ENCODE results near the gene STUB1.

The STUB1 gene

DNA sequence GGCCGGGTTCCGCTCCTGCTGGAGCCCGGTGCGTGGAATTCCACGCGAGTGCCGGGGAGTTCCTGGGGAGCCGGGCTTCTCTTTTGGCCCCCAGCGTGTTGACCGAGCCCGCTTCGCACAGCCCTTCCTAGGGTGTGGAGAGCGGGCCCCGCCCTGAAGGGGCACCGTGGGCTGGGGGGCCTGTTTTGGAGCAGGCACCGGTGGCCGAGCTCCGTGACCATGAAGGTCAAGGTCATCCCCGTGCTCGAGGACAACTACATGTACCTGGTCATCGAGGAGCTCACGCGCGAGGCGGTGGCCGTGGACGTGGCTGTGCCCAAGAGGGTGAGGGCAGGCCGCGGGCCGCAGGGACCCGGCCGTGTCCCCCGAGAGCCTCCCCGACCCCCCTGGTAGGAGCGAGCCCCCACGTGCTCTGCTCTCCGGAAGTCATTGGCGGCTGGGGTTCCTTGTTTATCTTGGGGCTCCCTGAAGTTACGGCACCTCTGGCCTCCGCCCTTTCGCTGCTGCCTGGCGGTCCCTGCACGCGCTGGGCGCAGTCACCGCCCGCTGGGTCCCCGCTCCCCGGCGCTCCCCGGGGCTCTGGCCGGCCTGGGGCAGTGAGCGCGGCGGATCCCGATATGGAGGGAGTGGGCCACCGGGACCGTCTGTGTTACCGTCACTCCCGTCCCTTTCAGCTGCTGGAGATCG is 47.2 kb downstream of the STUB1 start:
- no peaks in the 10 kb centered on the region for H3K9me3 Mint-ChIP-seq
- H3K4me3 Mint-ChIP-seq, result peak overlapping the region; percentile 44
- no peaks in the 10 kb centered on the region for H3K36me3 Mint-ChIP-seq
- no peak overlapping the region for H3K27ac Mint-ChIP-seq
- DNase-seq, result peak; percentile 56
- peaks cover 36% of the 10 kb centered on the region for H3K27me3 Mint-ChIP-seq
- peaks cover 7% of the 10 kb centered on the region for H3K4me1 Mint-ChIP-seq
- CTCF ChIA-PET, result interaction anchor here (3.2 kb wide), 1 partner anchor 15 kb away, joined by 10 read pairs; no protein-coding TSS in a partner anchor

DNA sequence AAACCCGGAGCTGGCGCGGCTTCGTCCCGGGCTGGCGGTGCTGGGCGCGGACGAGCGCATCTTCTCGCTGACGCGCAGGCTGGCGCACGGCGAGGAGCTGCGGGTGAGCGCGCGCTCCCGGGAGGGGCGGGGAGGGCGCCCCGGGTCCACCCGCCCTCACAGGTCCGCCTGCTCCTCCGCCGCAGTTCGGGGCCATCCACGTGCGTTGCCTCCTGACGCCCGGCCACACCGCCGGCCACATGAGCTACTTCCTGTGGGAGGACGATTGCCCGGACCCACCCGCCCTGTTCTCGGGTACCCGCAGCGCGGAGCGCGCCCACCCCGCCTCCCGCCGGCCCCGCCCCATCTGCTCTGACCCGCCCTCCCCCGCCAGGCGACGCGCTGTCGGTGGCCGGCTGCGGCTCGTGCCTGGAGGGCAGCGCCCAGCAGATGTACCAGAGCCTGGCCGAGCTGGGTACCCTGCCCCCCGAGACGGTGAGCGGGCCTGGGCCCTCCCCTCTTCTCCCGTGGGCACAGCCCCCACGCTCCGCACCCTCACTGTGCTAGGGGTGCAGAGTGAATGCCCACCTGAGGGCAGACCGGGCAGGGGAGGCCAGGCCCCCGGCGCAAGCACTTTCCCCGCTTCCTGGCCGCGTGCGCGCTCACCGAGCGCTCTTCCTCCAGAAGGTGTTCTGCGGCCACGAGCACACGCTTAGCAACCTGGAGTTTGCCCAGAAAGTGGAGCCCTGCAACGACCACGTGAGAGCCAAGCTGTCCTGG is 48.1 kb downstream of the STUB1 start:
- CTCF ChIA-PET, result no interaction called here
- H3K27me3 Mint-ChIP-seq, result peaks cover 30% of the 10 kb centered on the region
- H3K27ac Mint-ChIP-seq, result no peak overlapping the region
- H3K4me1 Mint-ChIP-seq, result peaks cover 3% of the 10 kb centered on the region
- peak overlapping the region; percentile 31 for H3K4me3 Mint-ChIP-seq
- H3K9me3 Mint-ChIP-seq, result no peaks in the 10 kb centered on the region
- DNase-seq, result peak; percentile 71
- H3K36me3 Mint-ChIP-seq, result peaks cover 4% of the 10 kb centered on the region

DNA sequence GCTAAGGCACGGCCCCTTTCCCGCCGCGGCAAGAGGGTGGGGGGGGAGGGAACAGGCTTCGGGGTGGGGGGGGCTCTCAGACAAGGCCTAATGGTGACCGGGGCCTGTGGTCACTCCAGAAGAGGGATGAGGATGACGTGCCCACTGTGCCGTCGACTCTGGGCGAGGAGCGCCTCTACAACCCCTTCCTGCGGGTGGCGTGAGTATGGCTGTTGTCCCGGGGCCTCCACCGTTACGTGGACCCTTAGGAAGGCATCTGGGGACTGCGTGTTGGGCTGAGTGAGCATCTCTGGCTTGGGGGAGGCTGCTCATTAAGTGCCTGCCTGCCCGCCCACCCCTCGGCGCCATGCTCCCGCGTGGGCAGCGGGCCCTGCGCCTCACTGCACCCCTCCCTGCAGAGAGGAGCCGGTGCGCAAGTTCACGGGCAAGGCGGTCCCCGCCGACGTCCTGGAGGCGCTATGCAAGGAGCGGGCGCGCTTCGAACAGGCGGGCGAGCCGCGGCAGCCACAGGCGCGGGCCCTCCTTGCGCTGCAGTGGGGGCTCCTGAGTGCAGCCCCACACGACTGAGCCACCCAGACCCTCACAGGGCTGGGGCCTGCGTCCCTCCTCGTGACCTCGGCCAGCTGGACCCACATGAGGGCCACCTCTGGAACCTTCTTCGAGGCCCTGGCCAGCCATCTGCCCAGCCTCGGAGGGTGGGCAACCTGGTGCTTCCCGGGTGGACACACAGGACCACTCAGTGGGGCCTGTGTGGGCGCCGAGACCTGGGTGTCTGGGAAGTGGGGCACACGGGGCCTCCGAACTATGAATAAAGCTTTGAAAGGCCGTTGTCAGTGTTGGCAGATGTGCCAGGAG is 48.9 kb downstream of the STUB1 start:
- peaks cover 3% of the 10 kb centered on the region for H3K4me1 Mint-ChIP-seq
- H3K36me3 Mint-ChIP-seq, result peaks cover 4% of the 10 kb centered on the region
- DNase-seq, result no peak
- peaks cover 27% of the 10 kb centered on the region for H3K27me3 Mint-ChIP-seq
- peak overlapping the region; percentile 49 for H3K4me3 Mint-ChIP-seq
- CTCF ChIA-PET, result interaction anchor here (1.6 kb wide), 1 partner anchor 12 kb away, joined by 4 read pairs; the partner anchor contains the start of gene CIAO3
- no peak overlapping the region for H3K27ac Mint-ChIP-seq
- H3K9me3 Mint-ChIP-seq, result no peaks in the 10 kb centered on the region

DNA sequence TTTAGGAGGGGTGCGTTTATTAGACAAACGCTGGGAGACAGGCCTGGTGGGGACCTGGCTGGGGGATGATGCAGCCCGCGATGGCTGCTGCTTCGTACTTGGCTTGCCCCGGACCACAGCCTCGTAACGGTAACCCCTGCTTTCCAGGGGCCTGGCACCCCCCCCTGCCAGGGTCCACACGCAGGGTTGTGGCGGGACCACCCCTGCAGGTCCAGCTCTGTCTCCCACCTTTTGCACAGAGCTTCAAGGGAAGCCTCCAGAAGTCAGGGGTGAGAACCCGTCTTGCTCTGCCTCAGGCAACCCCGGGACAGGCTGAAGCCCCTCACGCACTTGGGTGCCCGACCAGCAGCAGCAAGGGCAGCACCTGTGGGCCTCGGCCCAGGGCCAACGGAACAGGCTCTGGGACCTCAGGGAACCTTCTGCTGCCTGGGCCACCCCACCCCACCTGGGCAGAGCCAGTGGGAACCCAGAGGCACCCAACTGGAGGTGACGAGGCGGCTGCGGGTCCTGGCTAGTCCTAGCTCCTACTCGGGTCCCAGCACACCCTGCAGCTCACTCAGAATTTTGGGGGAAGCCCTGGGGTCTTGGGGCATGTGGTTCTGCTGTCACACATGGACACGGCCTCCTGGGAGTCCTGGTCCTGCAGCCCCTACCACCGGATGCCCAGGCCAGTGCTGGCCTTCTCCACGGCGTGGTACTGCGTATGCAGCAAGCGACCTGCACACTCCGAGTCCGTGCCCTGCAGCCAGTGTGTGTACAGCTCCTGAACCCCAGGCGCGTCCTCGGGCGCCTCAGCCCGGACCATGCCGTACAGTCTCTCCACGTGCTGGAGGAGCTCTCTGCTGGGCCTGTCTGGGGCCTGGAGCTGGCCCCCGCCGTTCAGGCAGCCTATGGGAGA is 49.8 kb downstream of the STUB1 start:
- DNase-seq, result no peak
- H3K4me3 Mint-ChIP-seq, result peak overlapping the region; percentile 26
- CTCF ChIA-PET, result interaction anchor here (1.6 kb wide), 1 partner anchor 11 kb away, joined by 4 read pairs; the partner anchor contains the start of gene CIAO3
- peaks cover 4% of the 10 kb centered on the region for H3K36me3 Mint-ChIP-seq
- H3K4me1 Mint-ChIP-seq, result peaks cover 3% of the 10 kb centered on the region
- peaks cover 18% of the 10 kb centered on the region for H3K27me3 Mint-ChIP-seq
- H3K9me3 Mint-ChIP-seq, result no peaks in the 10 kb centered on the region
- H3K27ac Mint-ChIP-seq, result no peak overlapping the region

DNA sequence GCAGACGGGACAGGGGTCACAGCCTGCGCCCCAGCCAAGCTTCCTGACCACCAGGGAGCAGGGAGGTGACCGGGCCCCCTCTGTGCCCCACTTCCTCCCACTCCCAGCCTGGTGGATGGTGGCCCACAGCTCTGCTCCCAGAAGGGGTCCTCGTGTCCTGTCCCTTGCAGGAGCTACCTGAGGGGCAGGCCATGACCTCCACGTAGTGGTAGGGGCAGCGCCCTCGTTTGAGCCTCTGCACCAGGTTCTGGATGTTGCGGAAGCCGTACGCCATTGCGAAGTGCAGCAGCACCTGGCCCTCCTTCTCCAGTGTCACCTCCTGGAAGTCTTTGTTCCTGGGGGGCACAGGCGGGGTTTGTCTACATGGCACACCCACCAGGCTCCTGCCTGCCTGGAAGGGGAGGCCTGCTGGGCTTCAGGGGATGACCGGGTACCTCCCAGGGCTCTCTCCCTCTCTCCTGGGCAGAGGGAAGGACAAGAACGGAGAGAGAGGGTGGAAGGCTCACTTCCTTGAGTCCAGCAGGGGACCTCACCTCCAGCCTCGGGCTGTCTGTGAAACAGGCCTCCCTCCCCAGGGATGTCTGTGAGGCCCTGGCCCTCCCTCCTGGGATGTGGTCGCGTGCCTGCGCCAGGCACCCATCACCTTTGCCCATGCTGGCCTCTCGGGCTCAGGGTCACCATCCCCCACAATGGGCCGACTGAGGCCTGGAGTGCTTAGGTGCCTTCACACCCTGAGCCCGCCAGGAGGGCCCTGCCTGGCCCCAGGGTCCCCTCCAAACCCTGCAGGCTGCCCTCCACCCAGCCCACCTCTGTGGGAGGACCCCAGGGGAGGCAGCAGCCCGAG is 50.7 kb downstream of the STUB1 start:
- no peaks in the 10 kb centered on the region for H3K9me3 Mint-ChIP-seq
- peaks cover 6% of the 10 kb centered on the region for H3K36me3 Mint-ChIP-seq
- CTCF ChIA-PET, result interaction anchor here (1.6 to 2.3 kb wide), 2 partner anchors 10 to 18 kb away, joined by 4 to 11 read pairs; partner anchors contain the start of gene CIAO3
- DNase-seq, result no peak
- no peak overlapping the region for H3K27ac Mint-ChIP-seq
- peaks cover 10% of the 10 kb centered on the region for H3K27me3 Mint-ChIP-seq
- peaks cover 10% of the 10 kb centered on the region for H3K4me1 Mint-ChIP-seq
- no peak overlapping the region for H3K4me3 Mint-ChIP-seq

- no peak for DNase-seq
- Mint-ChIP-seq H3K27me3 (no peaks in the 10 kb centered on the region), H3K9me3 (no peaks in the 10 kb centered on the region), H3K4me1 (peaks cover 12% of the 10 kb centered on the region), H3K27ac (no peak overlapping the region), H3K36me3 (peaks cover 9% of the 10 kb centered on the region), H3K4me3 (no peak overlapping the region)
- CTCF ChIA-PET, result interaction anchor here (1.1 to 2.3 kb wide), 3 partner anchors 8 to 20 kb away, joined by 4 to 11 read pairs (median 7); partner anchors contain the start of gene CIAO3
Measured at GRCh38 chr16:732332-732731, 52.1 kb downstream of the STUB1 start.
